ENCODE measurements around the gene HNF4A. TPM values are rescaled to one million over a fixed set of nuclear protein-coding genes. Genes with fewer than 3 reads are reported as not detected.

HNF4A gene
- total and polyA plus RNA-seq, 2 of the 13 experiments (the other 11 are each of a cell fraction or from before 2014, with no cell fraction given) = 80.9 to 169 TPM

DNA sequence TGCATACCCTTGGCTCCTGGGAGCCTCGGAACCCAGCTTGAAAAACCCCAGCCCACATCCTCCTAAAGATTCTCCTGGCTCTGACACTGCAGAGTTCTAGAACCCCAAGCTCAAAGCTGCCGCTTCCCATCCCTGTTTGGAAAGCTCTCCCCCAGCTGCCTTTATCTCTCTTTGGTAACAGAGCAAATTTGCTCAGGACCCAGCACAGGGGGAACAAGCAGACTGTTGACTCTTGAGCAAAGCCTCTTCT is 38.9 kb downstream of the HNF4A start (continued):
- TF ChIP-seq, protein P1, sequence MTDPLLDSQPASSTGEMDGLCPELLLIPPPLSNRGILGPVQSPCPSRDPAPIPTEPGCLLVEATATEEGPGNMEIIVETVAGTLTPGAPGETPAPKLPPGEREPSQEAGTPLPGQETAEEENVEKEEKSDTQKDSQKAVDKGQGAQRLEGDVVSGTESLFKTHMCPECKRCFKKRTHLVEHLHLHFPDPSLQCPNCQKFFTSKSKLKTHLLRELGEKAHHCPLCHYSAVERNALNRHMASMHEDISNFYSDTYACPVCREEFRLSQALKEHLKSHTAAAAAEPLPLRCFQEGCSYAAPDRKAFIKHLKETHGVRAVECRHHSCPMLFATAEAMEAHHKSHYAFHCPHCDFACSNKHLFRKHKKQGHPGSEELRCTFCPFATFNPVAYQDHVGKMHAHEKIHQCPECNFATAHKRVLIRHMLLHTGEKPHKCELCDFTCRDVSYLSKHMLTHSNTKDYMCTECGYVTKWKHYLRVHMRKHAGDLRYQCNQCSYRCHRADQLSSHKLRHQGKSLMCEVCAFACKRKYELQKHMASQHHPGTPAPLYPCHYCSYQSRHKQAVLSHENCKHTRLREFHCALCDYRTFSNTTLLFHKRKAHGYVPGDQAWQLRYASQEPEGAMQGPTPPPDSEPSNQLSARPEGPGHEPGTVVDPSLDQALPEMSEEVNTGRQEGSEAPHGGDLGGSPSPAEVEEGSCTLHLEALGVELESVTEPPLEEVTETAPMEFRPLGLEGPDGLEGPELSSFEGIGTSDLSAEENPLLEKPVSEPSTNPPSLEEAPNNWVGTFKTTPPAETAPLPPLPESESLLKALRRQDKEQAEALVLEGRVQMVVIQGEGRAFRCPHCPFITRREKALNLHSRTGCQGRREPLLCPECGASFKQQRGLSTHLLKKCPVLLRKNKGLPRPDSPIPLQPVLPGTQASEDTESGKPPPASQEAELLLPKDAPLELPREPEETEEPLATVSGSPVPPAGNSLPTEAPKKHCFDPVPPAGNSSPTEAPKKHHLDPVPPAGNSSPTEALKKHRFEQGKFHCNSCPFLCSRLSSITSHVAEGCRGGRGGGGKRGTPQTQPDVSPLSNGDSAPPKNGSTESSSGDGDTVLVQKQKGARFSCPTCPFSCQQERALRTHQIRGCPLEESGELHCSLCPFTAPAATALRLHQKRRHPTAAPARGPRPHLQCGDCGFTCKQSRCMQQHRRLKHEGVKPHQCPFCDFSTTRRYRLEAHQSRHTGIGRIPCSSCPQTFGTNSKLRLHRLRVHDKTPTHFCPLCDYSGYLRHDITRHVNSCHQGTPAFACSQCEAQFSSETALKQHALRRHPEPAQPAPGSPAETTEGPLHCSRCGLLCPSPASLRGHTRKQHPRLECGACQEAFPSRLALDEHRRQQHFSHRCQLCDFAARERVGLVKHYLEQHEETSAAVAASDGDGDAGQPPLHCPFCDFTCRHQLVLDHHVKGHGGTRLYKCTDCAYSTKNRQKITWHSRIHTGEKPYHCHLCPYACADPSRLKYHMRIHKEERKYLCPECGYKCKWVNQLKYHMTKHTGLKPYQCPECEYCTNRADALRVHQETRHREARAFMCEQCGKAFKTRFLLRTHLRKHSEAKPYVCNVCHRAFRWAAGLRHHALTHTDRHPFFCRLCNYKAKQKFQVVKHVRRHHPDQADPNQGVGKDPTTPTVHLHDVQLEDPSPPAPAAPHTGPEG (CRISPR knock-in tag; IDR thresholded peaks at IDR 0.05) = no peak
- TF ChIP-seq ZNF207 (IDR thresholded peaks at IDR 0.05; ENCODE audit: borderline replicate concordance) (no peak), NBN (conservative IDR thresholded peaks at IDR 0.05) (no peak), ZNF841 (CRISPR knock-in tag; IDR thresholded peaks at IDR 0.05; ENCODE audit: borderline replicate concordance) (no peak), HDAC6 (IDR thresholded peaks at IDR 0.05; ENCODE audit: low read depth, low read length) (no peak), ZNF660 (CRISPR knock-in tag; IDR thresholded peaks at IDR 0.05; ENCODE audit: borderline replicate concordance, low read depth) (no peak), SMAD3 (CRISPR knock-in tag; IDR thresholded peaks at IDR 0.05) (peak; percentile 99; the same call in 1 of the 2 replicates), EZH2 (conservative IDR thresholded peaks at IDR 0.05; ENCODE audit: low read depth, low read length) (no peak), ATF7-NPFF (CRISPR knock-in tag; IDR thresholded peaks at IDR 0.05; ENCODE audit: low read depth) (no peak; the same call in 1 of the 2 replicates), ELF1 (CRISPR knock-in tag; IDR thresholded peaks at IDR 0.05) (peak; percentile 78; the same call in 1 of the 2 replicates), MBNL3 (CRISPR knock-in tag; conservative IDR thresholded peaks at IDR 0.05) (no peak), REL (CRISPR knock-in tag; conservative IDR thresholded peaks at IDR 0.05) (peak; percentile 45; the same call in 1 of the 2 replicates), GTF3A (CRISPR knock-in tag; conservative IDR thresholded peaks at IDR 0.05) (0 out of 2 replicates have a peak, but pooled peaks have one; percentile 21), ATF1 (CRISPR knock-in tag; IDR thresholded peaks at IDR 0.05) (no peak)
- TF ChIP-seq, protein P2, sequence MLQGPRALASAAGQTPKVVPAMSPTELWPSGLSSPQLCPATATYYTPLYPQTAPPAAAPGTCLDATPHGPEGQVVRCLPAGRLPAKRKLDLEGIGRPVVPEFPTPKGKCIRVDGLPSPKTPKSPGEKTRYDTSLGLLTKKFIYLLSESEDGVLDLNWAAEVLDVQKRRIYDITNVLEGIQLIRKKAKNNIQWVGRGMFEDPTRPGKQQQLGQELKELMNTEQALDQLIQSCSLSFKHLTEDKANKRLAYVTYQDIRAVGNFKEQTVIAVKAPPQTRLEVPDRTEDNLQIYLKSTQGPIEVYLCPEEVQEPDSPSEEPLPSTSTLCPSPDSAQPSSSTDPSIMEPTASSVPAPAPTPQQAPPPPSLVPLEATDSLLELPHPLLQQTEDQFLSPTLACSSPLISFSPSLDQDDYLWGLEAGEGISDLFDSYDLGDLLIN (CRISPR knock-in tag; IDR thresholded peaks at IDR 0.05; ENCODE audit: borderline replicate concordance) = 0 out of 2 replicates have a peak, but pooled peaks have one; percentile 62
- TF ChIP-seq, protein P3, sequence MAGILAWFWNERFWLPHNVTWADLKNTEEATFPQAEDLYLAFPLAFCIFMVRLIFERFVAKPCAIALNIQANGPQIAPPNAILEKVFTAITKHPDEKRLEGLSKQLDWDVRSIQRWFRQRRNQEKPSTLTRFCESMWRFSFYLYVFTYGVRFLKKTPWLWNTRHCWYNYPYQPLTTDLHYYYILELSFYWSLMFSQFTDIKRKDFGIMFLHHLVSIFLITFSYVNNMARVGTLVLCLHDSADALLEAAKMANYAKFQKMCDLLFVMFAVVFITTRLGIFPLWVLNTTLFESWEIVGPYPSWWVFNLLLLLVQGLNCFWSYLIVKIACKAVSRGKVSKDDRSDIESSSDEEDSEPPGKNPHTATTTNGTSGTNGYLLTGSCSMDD (CRISPR knock-in tag; IDR thresholded peaks at IDR 0.05) = no peak
- TF ChIP-seq, protein P4, sequence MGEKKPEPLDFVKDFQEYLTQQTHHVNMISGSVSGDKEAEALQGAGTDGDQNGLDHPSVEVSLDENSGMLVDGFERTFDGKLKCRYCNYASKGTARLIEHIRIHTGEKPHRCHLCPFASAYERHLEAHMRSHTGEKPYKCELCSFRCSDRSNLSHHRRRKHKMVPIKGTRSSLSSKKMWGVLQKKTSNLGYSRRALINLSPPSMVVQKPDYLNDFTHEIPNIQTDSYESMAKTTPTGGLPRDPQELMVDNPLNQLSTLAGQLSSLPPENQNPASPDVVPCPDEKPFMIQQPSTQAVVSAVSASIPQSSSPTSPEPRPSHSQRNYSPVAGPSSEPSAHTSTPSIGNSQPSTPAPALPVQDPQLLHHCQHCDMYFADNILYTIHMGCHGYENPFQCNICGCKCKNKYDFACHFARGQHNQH (CRISPR knock-in tag; IDR thresholded peaks at IDR 0.05) = no peak; the same call in 1 of the 2 replicates
- TF ChIP-seq, protein P5, sequence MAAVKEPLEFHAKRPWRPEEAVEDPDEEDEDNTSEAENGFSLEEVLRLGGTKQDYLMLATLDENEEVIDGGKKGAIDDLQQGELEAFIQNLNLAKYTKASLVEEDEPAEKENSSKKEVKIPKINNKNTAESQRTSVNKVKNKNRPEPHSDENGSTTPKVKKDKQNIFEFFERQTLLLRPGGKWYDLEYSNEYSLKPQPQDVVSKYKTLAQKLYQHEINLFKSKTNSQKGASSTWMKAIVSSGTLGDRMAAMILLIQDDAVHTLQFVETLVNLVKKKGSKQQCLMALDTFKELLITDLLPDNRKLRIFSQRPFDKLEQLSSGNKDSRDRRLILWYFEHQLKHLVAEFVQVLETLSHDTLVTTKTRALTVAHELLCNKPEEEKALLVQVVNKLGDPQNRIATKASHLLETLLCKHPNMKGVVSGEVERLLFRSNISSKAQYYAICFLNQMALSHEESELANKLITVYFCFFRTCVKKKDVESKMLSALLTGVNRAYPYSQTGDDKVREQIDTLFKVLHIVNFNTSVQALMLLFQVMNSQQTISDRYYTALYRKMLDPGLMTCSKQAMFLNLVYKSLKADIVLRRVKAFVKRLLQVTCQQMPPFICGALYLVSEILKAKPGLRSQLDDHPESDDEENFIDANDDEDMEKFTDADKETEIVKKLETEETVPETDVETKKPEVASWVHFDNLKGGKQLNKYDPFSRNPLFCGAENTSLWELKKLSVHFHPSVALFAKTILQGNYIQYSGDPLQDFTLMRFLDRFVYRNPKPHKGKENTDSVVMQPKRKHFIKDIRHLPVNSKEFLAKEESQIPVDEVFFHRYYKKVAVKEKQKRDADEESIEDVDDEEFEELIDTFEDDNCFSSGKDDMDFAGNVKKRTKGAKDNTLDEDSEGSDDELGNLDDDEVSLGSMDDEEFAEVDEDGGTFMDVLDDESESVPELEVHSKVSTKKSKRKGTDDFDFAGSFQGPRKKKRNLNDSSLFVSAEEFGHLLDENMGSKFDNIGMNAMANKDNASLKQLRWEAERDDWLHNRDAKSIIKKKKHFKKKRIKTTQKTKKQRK (IDR thresholded peaks at IDR 0.05; ENCODE audit: low read length) = no peak
